HL-60 (cell line): ENCODE results near the gene ARL5C.
"Not testable (repeated sequence)": the region's sequence is repeated elsewhere in the genome, so short reads cannot be mapped to it uniquely, and the experiment has no call there.

Experiments
- DNase-seq, 2 experiments: peaks; one replicate each; pipeline ENCODE4 v3.0.0-alpha.2; 2010 to 2020; ENCODE audit warnings: low read depth in 1 of 2, low spot score in 1 of 2
- H3K27ac ChIP-seq: fragments of 250-450 bp; sonication (Bioruptor Pico); replicated peaks from 2 replicates; pipeline ENCODE4 v1.5.1; 2020; ENCODE audit warnings: mild to moderate bottlenecking, moderate library complexity
- H3K27me3 ChIP-seq: fragments of 250-450 bp; sonication (Bioruptor Pico); 2 replicates; pipeline ENCODE4 v1.5.1; 2021; ENCODE audit warnings: mild to moderate bottlenecking, moderate library complexity; ENCODE audit not compliant: insufficient read depth, poor library complexity, severe bottlenecking
- H3K4me3 ChIP-seq: replicated peaks from 2 replicates; pipeline ENCODE4 v1.5.1; 2011; ENCODE audit warnings: mild to moderate bottlenecking, control low read depth, low read length; ENCODE audit not compliant: insufficient read depth
- CTCF ChIP-seq: IDR thresholded peaks from one replicate; pipeline ENCODE4 v1.5.1; 2011; ENCODE audit warnings: low read length, control low read depth, inconsistent platforms; ENCODE audit not compliant: insufficient read depth
- GABPA ChIP-seq: IDR thresholded peaks from 2 replicates; pipeline ENCODE4 v1.6.1; 2012; ENCODE audit warnings: low read depth
- POLR2AphosphoS5 ChIP-seq: IDR thresholded peaks from 2 replicates; pipeline ENCODE4 v1.6.1; 2012; ENCODE audit warnings: low read depth
- REST ChIP-seq: IDR thresholded peaks from 2 replicates; pipeline ENCODE4 v1.6.1; 2012; ENCODE audit warnings: low read depth; ENCODE audit not compliant: insufficient replicate concordance
- SPI1 ChIP-seq: IDR thresholded peaks from 2 replicates; pipeline ENCODE4 v1.6.1; 2012; ENCODE audit warnings: low read depth, mild to moderate bottlenecking, borderline replicate concordance

ARL5C gene

GRCh38 chr17:39170558-39170957, 4.6 kb upstream of the ARL5C start:
- TF ChIP-seq REST (no peak), GABPA (no peak), CTCF (no peak), POLR2AphosphoS5 (no peak), SPI1 (no peak)
- H3K27me3 ChIP-seq = no peaks in the 10 kb centered on the region
- H3K4me3 ChIP-seq = no peak overlapping the region
- no peak overlapping the region for H3K27ac ChIP-seq
- peak in 1 of 2 experiments; percentile 15 for DNase-seq

- Histone ChIP-seq H3K4me3 (no peak overlapping the region), H3K27ac (no peak overlapping the region), H3K27me3 (no peaks in the 10 kb centered on the region)
- no peak for TF ChIP-seq GABPA
- no peak for TF ChIP-seq SPI1
- no peak for TF ChIP-seq CTCF
- TF ChIP-seq REST = no peak
- no peak for TF ChIP-seq POLR2AphosphoS5
- peak in 1 of 2 experiments; percentile 48 for DNase-seq
These were observed 4.1 kb upstream of the ARL5C start for GRCh38 chr17:39170109-39170508.

GRCh38 chr17:39169518-39169917, 3.6 kb upstream of the ARL5C start:
- no peak for TF ChIP-seq SPI1
- no peaks in the 10 kb centered on the region for H3K27me3 ChIP-seq
- peak in 1 of 2 experiments; percentile 25 for DNase-seq
- no peak overlapping the region for H3K4me3 ChIP-seq
- H3K27ac ChIP-seq = no peak overlapping the region

GRCh38 chr17:39169101-39169500, 3.1 kb upstream of the ARL5C start:
- Histone ChIP-seq H3K27ac (no peak overlapping the region), H3K27me3 (no peaks in the 10 kb centered on the region), H3K4me3 (no peak overlapping the region)
- DNase-seq = peak in 1 of 2 experiments; percentile 17
- TF ChIP-seq REST (no peak), SPI1 (no peak), POLR2AphosphoS5 (no peak), GABPA (no peak), CTCF (no peak)

GRCh38 chr17:39168503-39168902, 2.5 kb upstream of the ARL5C start:
- peak overlapping the region; percentile 36; the same call in 1 of the 2 replicates for H3K27ac ChIP-seq
- H3K27me3 ChIP-seq, H3K4me3 ChIP-seq, DNase-seq: not testable (repeated sequence)
